ENCODE results near the gene IPPK.

GRCh38 chr9:92603100-92603499 lies 66.8 kb downstream of the IPPK start:
- TF ChIP-seq CTCF (IDR thresholded peaks at IDR 0.05) = no peak
- TF ChIP-seq POLR2A (IDR thresholded peaks at IDR 0.05) = no peak

Data from Peyer's patch (tissue), 4 donors.